Astrocyte (in vitro differentiated cells and primary cell): ENCODE results near the gene EIF2B5. TPM values are rescaled to one million over a fixed set of nuclear protein-coding genes. Genes with fewer than 3 reads are reported as not detected.

Experiments
- DNase-seq: peaks from one replicate; pipeline ENCODE4 v3.0.0-alpha.2; 2010; ENCODE audit warnings: low read depth
- FAIRE-seq: peaks from 2 replicates; lab custom pipeline; 2011; peaks lifted over from hg19 to GRCh38; lab: Jason Lieb, UNC
- H2AFZ ChIP-seq: 2 replicates; pipeline ENCODE4 v1.6.0; 2012; ENCODE audit warnings: low read depth, low read length, inconsistent platforms
- H3K27ac ChIP-seq: 2 replicates; pipeline ENCODE4 v1.5.1; 2011; ENCODE audit warnings: low read depth, low read length, inconsistent platforms
- H3K27me3 ChIP-seq: 2 replicates; pipeline ENCODE4 v1.6.0; 2011; ENCODE audit warnings: low read length, inconsistent platforms; ENCODE audit not compliant: insufficient read depth
- H3K36me3 ChIP-seq: 2 replicates; pipeline ENCODE4 v1.5.1; 2011; ENCODE audit warnings: low read length, inconsistent platforms; ENCODE audit not compliant: insufficient read depth
- H3K4me1 ChIP-seq: 2 replicates; pipeline ENCODE4 v1.5.1; 2011; ENCODE audit warnings: low read length, inconsistent platforms; ENCODE audit not compliant: insufficient read depth
- H3K4me2 ChIP-seq: 2 replicates; pipeline ENCODE4 v1.6.0; 2012; ENCODE audit warnings: low read length, inconsistent platforms
- H3K4me3 ChIP-seq: 2 replicates; pipeline ENCODE4 v1.5.1; 2011; ENCODE audit warnings: low read depth, mild to moderate bottlenecking, low read length, inconsistent platforms; ENCODE audit not compliant: insufficient read depth
- H3K79me2 ChIP-seq: 2 replicates; pipeline ENCODE4 v1.6.0; 2012; ENCODE audit warnings: mild to moderate bottlenecking, low read length, inconsistent platforms; ENCODE audit not compliant: insufficient read depth
- H3K9ac ChIP-seq: 2 replicates; pipeline ENCODE4 v1.6.0; 2012; ENCODE audit warnings: mild to moderate bottlenecking, low read length, inconsistent platforms
- H3K9me3 ChIP-seq: 2 replicates; pipeline ENCODE4 v1.5.1; 2012; ENCODE audit warnings: low read depth, mild to moderate bottlenecking, low read length, inconsistent platforms; ENCODE audit not compliant: insufficient read depth
- H4K20me1 ChIP-seq: 2 replicates; pipeline ENCODE4 v1.6.0; 2012; ENCODE audit warnings: low read length, inconsistent platforms; ENCODE audit not compliant: insufficient read depth
- H3K27ac Mint-ChIP-seq: one replicate; pipeline ENCODE4 v1.8.0; 2021; ENCODE audit warnings: mild to moderate bottlenecking, mixed read lengths; ENCODE audit not compliant: unreplicated experiment
- H3K27me3 Mint-ChIP-seq: one replicate; pipeline ENCODE4 v1.8.0; 2021; ENCODE audit warnings: low read depth, mixed read lengths; ENCODE audit not compliant: unreplicated experiment
- H3K36me3 Mint-ChIP-seq: one replicate; pipeline ENCODE4 v1.8.0; 2021; ENCODE audit warnings: low read depth, mixed read lengths; ENCODE audit not compliant: unreplicated experiment
- H3K4me1 Mint-ChIP-seq: one replicate; pipeline ENCODE4 v1.8.0; 2021; ENCODE audit warnings: low read depth, mixed read lengths; ENCODE audit not compliant: unreplicated experiment
- H3K4me3 Mint-ChIP-seq: one replicate; pipeline ENCODE4 v1.8.0; 2021; ENCODE audit warnings: mild to moderate bottlenecking, moderate library complexity, mixed read lengths; ENCODE audit not compliant: unreplicated experiment
- H3K9me3 Mint-ChIP-seq: one replicate; pipeline ENCODE4 v1.8.0; 2021; ENCODE audit warnings: mild to moderate bottlenecking, mixed read lengths; ENCODE audit not compliant: unreplicated experiment
- EZH2 ChIP-seq: IDR thresholded peaks from 2 replicates; pipeline ENCODE4 v1.6.1; 2012; ENCODE audit warnings: mild to moderate bottlenecking, low read length, inconsistent platforms; ENCODE audit not compliant: insufficient read depth
- total RNA-seq: library from RNA; stranded (reverse); gene quantifications from 2 replicates; pipeline ENCODE4 v1.2.1, GENCODE V29; 2021
- TF ChIP-seq, protein P1 (sequence below): IDR thresholded peaks from 2 replicates; pipeline ENCODE4 v1.5.1; 2011; ENCODE audit warnings: low read depth, mild to moderate bottlenecking, inconsistent platforms, low read length, moderate library complexity; ENCODE audit not compliant: insufficient read depth

Gene EIF2B5
- total RNA-seq, 1 donor from 2014 or later: 22.6 TPM

- no peak for TF ChIP-seq EZH2
- TF ChIP-seq, protein P1, sequence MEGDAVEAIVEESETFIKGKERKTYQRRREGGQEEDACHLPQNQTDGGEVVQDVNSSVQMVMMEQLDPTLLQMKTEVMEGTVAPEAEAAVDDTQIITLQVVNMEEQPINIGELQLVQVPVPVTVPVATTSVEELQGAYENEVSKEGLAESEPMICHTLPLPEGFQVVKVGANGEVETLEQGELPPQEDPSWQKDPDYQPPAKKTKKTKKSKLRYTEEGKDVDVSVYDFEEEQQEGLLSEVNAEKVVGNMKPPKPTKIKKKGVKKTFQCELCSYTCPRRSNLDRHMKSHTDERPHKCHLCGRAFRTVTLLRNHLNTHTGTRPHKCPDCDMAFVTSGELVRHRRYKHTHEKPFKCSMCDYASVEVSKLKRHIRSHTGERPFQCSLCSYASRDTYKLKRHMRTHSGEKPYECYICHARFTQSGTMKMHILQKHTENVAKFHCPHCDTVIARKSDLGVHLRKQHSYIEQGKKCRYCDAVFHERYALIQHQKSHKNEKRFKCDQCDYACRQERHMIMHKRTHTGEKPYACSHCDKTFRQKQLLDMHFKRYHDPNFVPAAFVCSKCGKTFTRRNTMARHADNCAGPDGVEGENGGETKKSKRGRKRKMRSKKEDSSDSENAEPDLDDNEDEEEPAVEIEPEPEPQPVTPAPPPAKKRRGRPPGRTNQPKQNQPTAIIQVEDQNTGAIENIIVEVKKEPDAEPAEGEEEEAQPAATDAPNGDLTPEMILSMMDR: no peak
- DNase-seq: no peak
- Mint-ChIP-seq H3K36me3 (no peaks in the 10 kb centered on the region), H3K27ac (no peak overlapping the region), H3K9me3 (peaks cover 9% of the 10 kb centered on the region), H3K27me3 (peaks cover 4% of the 10 kb centered on the region), H3K4me3 (no peak overlapping the region), H3K4me1 (no peaks in the 10 kb centered on the region)
- H3K4me2 ChIP-seq: no peak overlapping the region
- FAIRE-seq: no peak
- no peaks in the 10 kb centered on the region for H3K27me3 ChIP-seq
- no peaks in the 10 kb centered on the region for H3K79me2 ChIP-seq
- no peak overlapping the region for H3K27ac ChIP-seq
- H4K20me1 ChIP-seq: no peaks in the 10 kb centered on the region
- no peak overlapping the region for H2AFZ ChIP-seq
- H3K4me1 ChIP-seq: no peaks in the 10 kb centered on the region
- no peaks in the 10 kb centered on the region for H3K36me3 ChIP-seq
- H3K9ac ChIP-seq: no peak overlapping the region
- no peak overlapping the region for H3K4me3 ChIP-seq
- no peaks in the 10 kb centered on the region for H3K9me3 ChIP-seq
These were observed 43.0 kb upstream of the EIF2B5 start for GRCh38 chr3:184092199-184092598.

DNA sequence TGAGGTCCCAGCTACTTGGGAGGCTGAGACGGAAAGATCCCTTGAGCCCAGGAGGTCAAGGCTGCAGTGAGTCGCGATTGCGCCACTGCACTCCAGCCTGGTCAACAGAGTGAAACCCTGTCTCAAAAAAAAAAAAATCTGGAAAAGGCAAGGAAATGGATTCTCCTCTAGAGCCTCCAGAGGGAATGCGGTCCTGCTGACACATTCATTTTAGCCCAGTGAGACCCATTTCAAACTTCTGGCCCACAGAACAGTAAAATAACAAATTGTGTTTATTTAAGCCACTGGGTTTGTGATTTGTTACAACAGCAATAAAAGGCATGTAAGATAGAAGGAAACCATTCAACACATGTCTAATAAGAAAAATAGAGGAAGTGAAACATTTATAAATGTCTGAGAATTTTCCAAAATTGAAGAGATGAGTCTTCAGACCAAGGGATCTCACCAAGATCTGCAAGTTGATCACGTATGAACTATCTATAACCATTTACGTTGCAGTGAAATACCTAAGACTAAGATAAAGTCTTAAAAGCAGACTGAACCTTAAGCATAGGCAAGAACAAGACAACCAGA is 38.3 kb upstream of the EIF2B5 start, which contains the start of gene HTR3E:
Gene HTR3E, plus strand, starts transcription at position 254 of the 573 bp plus-strand sequence. CDS start 466 bp downstream, outside the sequence.
- H3K9ac ChIP-seq: no peak within 1 kb of the TSS
- H3K9me3 ChIP-seq: no peaks in the 10 kb centered on the region
- TF ChIP-seq, protein P1: no peak
- no peak for TF ChIP-seq EZH2
- H3K36me3 Mint-ChIP-seq: no peaks in the 10 kb centered on the region
- H3K4me2 ChIP-seq: no peak within 1 kb of the TSS
- peaks cover 9% of the 10 kb centered on the region for H3K9me3 Mint-ChIP-seq
- no peak within 1 kb of the TSS for H3K27ac ChIP-seq
- DNase-seq (no peak), FAIRE-seq (no peak)
- H2AFZ ChIP-seq: no peak within 1 kb of the TSS
- no peak within 1 kb of the TSS for H3K4me3 ChIP-seq
- H3K27me3 ChIP-seq: no peaks in the 10 kb centered on the region
- peaks cover 13% of the 10 kb centered on the region for H3K27me3 Mint-ChIP-seq
- H3K4me1 ChIP-seq: no peaks in the 10 kb centered on the region
- H3K4me3 Mint-ChIP-seq: no peak within 1 kb of the TSS
- peaks cover 5% of the 10 kb centered on the region for H3K4me1 Mint-ChIP-seq
- no peaks in the 10 kb centered on the region for H3K79me2 ChIP-seq
- no peak within 1 kb of the TSS for H3K27ac Mint-ChIP-seq
- no peaks in the 10 kb centered on the region for H4K20me1 ChIP-seq
- no peaks in the 10 kb centered on the region for H3K36me3 ChIP-seq

DNA sequence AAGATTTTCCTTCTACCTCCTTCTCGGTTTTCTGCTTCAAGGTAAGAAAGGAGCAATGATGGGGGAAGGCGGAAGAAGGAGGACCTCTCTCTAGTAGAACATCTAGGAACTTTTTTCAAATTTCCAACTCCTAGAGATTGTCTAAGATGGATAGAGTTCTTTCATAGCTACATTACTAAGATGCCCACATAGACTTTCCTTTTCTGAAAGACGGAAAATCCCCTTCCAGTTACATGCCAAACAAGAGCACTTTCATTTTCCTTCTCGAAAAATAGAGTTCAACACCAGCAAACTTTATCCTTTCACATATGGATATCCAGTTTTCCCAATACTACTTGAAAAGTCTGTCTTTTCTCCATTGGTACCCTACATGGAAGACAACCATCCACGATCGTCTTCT is 37.6 kb upstream of the EIF2B5 start:
- Histone ChIP-seq H3K36me3 (no peaks in the 10 kb centered on the region), H3K9me3 (no peaks in the 10 kb centered on the region), H4K20me1 (no peaks in the 10 kb centered on the region), H2AFZ (no peak overlapping the region), H3K4me2 (no peak overlapping the region), H3K4me1 (no peaks in the 10 kb centered on the region), H3K27me3 (no peaks in the 10 kb centered on the region), H3K4me3 (no peak overlapping the region), H3K9ac (no peak overlapping the region), H3K79me2 (no peaks in the 10 kb centered on the region), H3K27ac (no peak overlapping the region)
- Mint-ChIP-seq H3K4me1 (peaks cover 5% of the 10 kb centered on the region), H3K27ac (no peak overlapping the region), H3K9me3 (peaks cover 3% of the 10 kb centered on the region), H3K4me3 (no peak overlapping the region), H3K36me3 (no peaks in the 10 kb centered on the region), H3K27me3 (peaks cover 13% of the 10 kb centered on the region)
- FAIRE-seq (no peak), DNase-seq (no peak)
- TF ChIP-seq, protein P1: no peak
- no peak for TF ChIP-seq EZH2
